IMR-90 (cell line): Measurements from ENCODE around the gene PLCD1. TPM values are rescaled to one million over a fixed set of nuclear protein-coding genes. Genes with fewer than 3 reads are reported as not detected.

Experiments used
- ATAC-seq: fragments of 200-7000 bp; cut with Tn5 transposase; 2 replicates; pipeline ENCODE4 v1.9.1; 2020; ENCODE audit warnings: low read depth, mild to moderate bottlenecking, moderate library complexity
- Bru-seq: library from RNA; stranded (reverse); fragments of 400-500 nt; gene quantifications from one replicate; lab custom pipeline; 2021; lab: Mats Ljungman, UMichigan
- BruChase-seq, 2 experiments: library from RNA; stranded (reverse); fragments of 400-500 nt; gene quantifications; one replicate each; lab custom pipeline; 2021; lab: Mats Ljungman, UMichigan
- BruUV-seq: library from RNA; stranded (reverse); fragments of 400-500 nt; replicated peaks from 2 replicates; lab custom pipeline; 2021; lab: Mats Ljungman, UMichigan
- CTCF ChIA-PET: fragments of 300-600 bp; formaldehyde crosslinking; extraction: SDS; loops from one replicate; lab custom pipeline; 2021; ENCODE audit warnings: antibody characterized with exemption; lab: Yijun Ruan, JAX
- POLR2A ChIA-PET: fragments of 300-600 bp; sonication (Branson Sonifier 250); formaldehyde crosslinking; loops from one replicate; lab custom pipeline; 2022; ENCODE audit warnings: antibody characterized with exemption; ENCODE audit not compliant: unreplicated experiment; lab: Charles Lee
- DNase-seq: peaks from one replicate; pipeline ENCODE4 v3.0.0; 2013
- H2AFZ ChIP-seq: replicated peaks from 2 replicates; pipeline ENCODE3; 2013; ENCODE audit warnings: low read length, mild to moderate bottlenecking; ENCODE audit not compliant: poor library complexity
- H2AK5ac ChIP-seq: 2 replicates; pipeline ENCODE4 v1.6.1; 2013; ENCODE audit warnings: low read depth, low read length, inconsistent platforms
- H2AK9ac ChIP-seq: replicated peaks from 2 replicates; pipeline ENCODE3; 2013; ENCODE audit warnings: mild to moderate bottlenecking, low read depth, low read length, moderate library complexity; ENCODE audit not compliant: poor library complexity
- H2BK120ac ChIP-seq: 2 replicates; pipeline ENCODE4 v1.6.1; 2013; ENCODE audit warnings: low read depth, low read length, inconsistent platforms
- H2BK15ac ChIP-seq: 3 replicates; pipeline ENCODE4 v1.6.1; 2013; ENCODE audit warnings: low read depth, low read length, inconsistent platforms
- H2BK20ac ChIP-seq: 2 replicates; pipeline ENCODE4 v1.6.1; 2013; ENCODE audit warnings: low read depth, mild to moderate bottlenecking, inconsistent platforms, low read length, moderate library complexity
- H2BK5ac ChIP-seq: 2 replicates; pipeline ENCODE4 v1.6.1; 2013; ENCODE audit warnings: mild to moderate bottlenecking, low read depth, low read length, inconsistent platforms; ENCODE audit not compliant: poor library complexity, severe bottlenecking
- H3K14ac ChIP-seq: replicated peaks from 2 replicates; pipeline ENCODE4 v1.6.1; 2013; ENCODE audit warnings: low read depth, low read length, inconsistent platforms
- H3K18ac ChIP-seq: 2 replicates; pipeline ENCODE4 v1.6.1; 2013; ENCODE audit warnings: low read depth, low read length, control low read depth
- H3K23ac ChIP-seq: 2 replicates; pipeline ENCODE4 v1.6.1; 2013; ENCODE audit warnings: low read depth, low read length, inconsistent platforms
- H3K27ac ChIP-seq: 2 replicates; pipeline ENCODE4 v1.5.1; 2013; ENCODE audit warnings: mild to moderate bottlenecking, control low read depth, low read length; ENCODE audit not compliant: insufficient read depth
- H3K27me3 ChIP-seq: 2 replicates; pipeline ENCODE4 v1.6.1; 2013; ENCODE audit warnings: low read length; ENCODE audit not compliant: control insufficient read depth, insufficient read depth
- H3K36me3 ChIP-seq: 2 replicates; pipeline ENCODE4 v1.6.1; 2013; ENCODE audit warnings: low read length, mixed read lengths; ENCODE audit not compliant: control insufficient read depth, insufficient read depth
- H3K4ac ChIP-seq: 2 replicates; pipeline ENCODE4 v1.6.1; 2013; ENCODE audit warnings: low read depth, low read length, inconsistent platforms
- H3K4me1 ChIP-seq: 2 replicates; pipeline ENCODE4 v1.6.1; 2013; ENCODE audit warnings: low read length, mixed read lengths; ENCODE audit not compliant: control insufficient read depth, insufficient read depth
- H3K4me2 ChIP-seq: 2 replicates; pipeline ENCODE4 v1.6.1; 2013; ENCODE audit warnings: low read depth, mild to moderate bottlenecking, control low read depth, low read length, moderate library complexity
- H3K4me3 ChIP-seq: 2 replicates; pipeline ENCODE4 v1.5.1; 2013; ENCODE audit warnings: low read depth, mild to moderate bottlenecking, control low read depth, low read length, moderate library complexity; ENCODE audit not compliant: insufficient read depth
- H3K56ac ChIP-seq: 2 replicates; pipeline ENCODE4 v1.6.1; 2013; ENCODE audit warnings: low read length, inconsistent platforms; ENCODE audit not compliant: insufficient read depth; ENCODE audit errors: extremely low read depth
- H3K79me1 ChIP-seq, 2 experiments: 2 replicates each; pipeline ENCODE4 v1.6.1; 2013; ENCODE audit warnings: low read length in 2 of 2, inconsistent platforms in 1 of 2, low read depth in 1 of 2
- H3K9ac ChIP-seq: 2 replicates; pipeline ENCODE4 v1.6.1; 2013; ENCODE audit warnings: low read depth, low read length, control low read depth
- H3K9me1 ChIP-seq: 2 replicates; pipeline ENCODE4 v1.6.1; 2013; ENCODE audit warnings: low read length, inconsistent platforms; ENCODE audit not compliant: insufficient read depth
- H3K9me3 ChIP-seq: 2 replicates; pipeline ENCODE4 v1.6.1; 2013; ENCODE audit warnings: low read length; ENCODE audit not compliant: control insufficient read depth, insufficient read depth
- H4K20me1 ChIP-seq: 2 replicates; pipeline ENCODE4 v1.6.1; 2013; ENCODE audit warnings: low read length, inconsistent platforms; ENCODE audit not compliant: insufficient read depth
- H4K5ac ChIP-seq: 2 replicates; pipeline ENCODE4 v1.6.1; 2013; ENCODE audit warnings: mild to moderate bottlenecking, low read depth, low read length, control low read depth
- H4K8ac ChIP-seq, 2 experiments: 2 replicates each; pipeline ENCODE4 v1.6.1; 2013; ENCODE audit warnings: low read depth in 2 of 2, low read length in 2 of 2, control low read depth in 1 of 2, inconsistent platforms in 1 of 2
- H4K91ac ChIP-seq: 2 replicates; pipeline ENCODE4 v1.6.1; 2013; ENCODE audit warnings: low read depth, low read length, inconsistent platforms; ENCODE audit not compliant: insufficient read depth
- CEBPB ChIP-seq: IDR thresholded peaks from 2 replicates; pipeline ENCODE4 v1.6.1; 2012; ENCODE audit warnings: low read depth, low read length, improper control_type of control experiment
- CHD1 ChIP-seq: IDR thresholded peaks from 2 replicates; pipeline ENCODE4 v1.6.1; 2012; ENCODE audit warnings: low read depth, low read length, improper control_type of control experiment
- CTCF ChIP-seq: conservative IDR thresholded peaks from 2 replicates; pipeline ENCODE4 v1.5.1; 2012; ENCODE audit warnings: mild to moderate bottlenecking, low read depth, low read length, improper control_type of control experiment
- FOS ChIP-seq: fragments of 150-350 bp; IDR thresholded peaks from 2 replicates; pipeline ENCODE4 v1.6.1; 2016; ENCODE audit warnings: low read depth, low read length
- MAFK ChIP-seq: IDR thresholded peaks from 2 replicates; pipeline ENCODE4 v1.6.1; 2012; ENCODE audit warnings: low read depth, low read length, improper control_type of control experiment
- MAZ ChIP-seq: IDR thresholded peaks from 2 replicates; pipeline ENCODE4 v1.6.1; 2012; ENCODE audit warnings: low read depth, mild to moderate bottlenecking, low read length, improper control_type of control experiment, moderate library complexity, borderline replicate concordance
- RCOR1 ChIP-seq: IDR thresholded peaks from 2 replicates; pipeline ENCODE4 v1.6.1; 2012; ENCODE audit warnings: mild to moderate bottlenecking, low read length, improper control_type of control experiment; ENCODE audit not compliant: insufficient replicate concordance
- WGBS, 2 experiments: methylation state at CpG; one replicate each; pipeline versions ENCODE4 v1.1.5 to v1.1.7; 2013; ENCODE audit warnings: missing lambda C conversion rate in 2 of 2; ENCODE audit not compliant: insufficient read length in 1 of 2; ENCODE audit errors: extremely low coverage in 2 of 2; 5-methylcytosine and 5-hydroxymethylcytosine counted together
- dilution Hi-C: fragments of 300-500 bp; cut with HindIII; formaldehyde crosslinking; loops from one replicate; pipeline ENCODE4 v1.14.3; 2018; ENCODE audit warnings: low sequenced_read_pairs; ENCODE audit not compliant: unreplicated experiment
- in situ Hi-C: fragments of 300-500 bp; cut with MboI; formaldehyde crosslinking; loops from 3 replicates; pipeline ENCODE4 v1.14.3; 2019; ENCODE audit warnings: low sequenced_read_pairs, inconsistent platforms, mixed read lengths
- intact Hi-C: fragments of 100-400 bp; cut with micrococcal nuclease; formaldehyde crosslinking; loops from 2 replicates; pipeline ENCODE4 v1.10.0; 2022
- long read RNA-seq: library from polyadenylated mRNA; unstranded; transcript quantifications from one replicate; pipeline ENCODE4 v2.0.0, GENCODE V29; 2021; ENCODE audit not compliant: unreplicated experiment
- polyA plus RNA-seq, 3 experiments: library from polyadenylated mRNA; depleted of rRNA; stranded (reverse); fragments of >200 nt; gene quantifications; 2 replicates each; pipeline ENCODE4 v1.2.3, GENCODE V29; 2012; ENCODE audit warnings: low replicate concordance in 1 of 3
- total RNA-seq: library from RNA; depleted of rRNA; stranded (reverse); fragments of >200 nt; gene quantifications from 2 replicates; pipeline ENCODE4 v1.2.3, GENCODE V29; 2012; rRNA removed
- TF ChIP-seq, protein P1 (sequence below): fragments of 150-350 bp; IDR thresholded peaks from 2 replicates; pipeline ENCODE4 v1.6.1; 2016; ENCODE audit warnings: low read depth, mild to moderate bottlenecking, low read length, moderate library complexity, borderline replicate concordance

Gene PLCD1
- total RNA-seq (15.0 and 16.3 TPM in 2 replicates), polyA plus RNA-seq (2012; rRNA removed) (13.2 and 14.9 TPM in 2 replicates), Bru-seq, nascent RNA (percentile 50 among the genes with signal in this experiment), BruChase-seq, experiment 1, labeled RNA remaining after a 6-hour chase (percentile 43 among the genes with signal in this experiment), BruChase-seq, experiment 2, labeled RNA remaining after a 2-hour chase (percentile 49 among the genes with signal in this experiment)
- polyA plus RNA-seq (2012; cell fraction: cytosol; rRNA removed): 7.0 and 12.3 TPM in 2 replicates
- polyA plus RNA-seq (2012; cell fraction: nucleus; rRNA removed; ENCODE audit: low replicate concordance): 21.6 and 50.5 TPM in 2 replicates
- long read RNA-seq, transcript PLCD1-204 (15 exons, 2,963 nt): minor isoform, 10 of 30 reads
- long read RNA-seq, transcript PLCD1-201 (15 exons, 2,769 nt): major isoform, 11 of 30 reads
- long read RNA-seq, partial matches to known transcripts: 5 of 30 reads
- long read RNA-seq, other reads (novel, unspliced or antisense): 4 of 30 reads

GRCh38 chr3:38029400-38030125, at the start of gene PLCD1:
PLCD1 (minus strand) TSS chr3:38029642; CDS start chr3:38029539, 103 bp downstream.
- no peaks in the 10 kb centered on the region; the same call in 1 of the 2 replicates for H4K20me1 ChIP-seq
- peak within 1 kb of the TSS; percentile 60 for H3K4me3 ChIP-seq
- intact Hi-C loops (no loop called here), dilution Hi-C loops (no loop called here), in situ Hi-C loops (no loop called here)
- peak within 1 kb of the TSS; percentile 94 for H3K4ac ChIP-seq
- POLR2A ChIA-PET: interaction anchor here (0.6 kb wide), 1 partner anchor 10 kb away, joined by 5 read pairs; no protein-coding TSS in a partner anchor
- H3K18ac ChIP-seq: peak within 1 kb of the TSS; percentile 89
- H3K27ac ChIP-seq: peak within 1 kb of the TSS; percentile 3; the same call in 1 of the 2 replicates
- peak within 1 kb of the TSS; percentile 15 for H3K9ac ChIP-seq
- 5% methylated on average over 9 of the region's 75 CpGs; no CpG with 5 or more reads in 1 of the 2 experiments for WGBS, 2 experiments
- CTCF ChIA-PET: no interaction called here
- ATAC-seq (peak; percentile 46), DNase-seq (no peak)
- peaks cover 3 to 10% of the 10 kb centered on the region in 2 experiments; a peak in 1 of 4 replicates for H3K79me1 ChIP-seq
- H3K14ac ChIP-seq: peak within 1 kb of the TSS; percentile 72
- H2AK9ac ChIP-seq: peak within 1 kb of the TSS; percentile 96
- peaks cover 1% of the 10 kb centered on the region; the same call in 1 of the 2 replicates for H3K9me1 ChIP-seq
- peak within 1 kb of the TSS; percentile 75 for H3K23ac ChIP-seq
- TF ChIP-seq CTCF (no peak), FOS (no peak), CHD1 (no peak), MAFK (no peak), RCOR1 (peak; percentile 90), MAZ (no peak; the same call in 1 of the 2 replicates), CEBPB (no peak)
- TF ChIP-seq, protein P1, sequence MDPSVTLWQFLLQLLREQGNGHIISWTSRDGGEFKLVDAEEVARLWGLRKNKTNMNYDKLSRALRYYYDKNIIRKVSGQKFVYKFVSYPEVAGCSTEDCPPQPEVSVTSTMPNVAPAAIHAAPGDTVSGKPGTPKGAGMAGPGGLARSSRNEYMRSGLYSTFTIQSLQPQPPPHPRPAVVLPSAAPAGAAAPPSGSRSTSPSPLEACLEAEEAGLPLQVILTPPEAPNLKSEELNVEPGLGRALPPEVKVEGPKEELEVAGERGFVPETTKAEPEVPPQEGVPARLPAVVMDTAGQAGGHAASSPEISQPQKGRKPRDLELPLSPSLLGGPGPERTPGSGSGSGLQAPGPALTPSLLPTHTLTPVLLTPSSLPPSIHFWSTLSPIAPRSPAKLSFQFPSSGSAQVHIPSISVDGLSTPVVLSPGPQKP: no peak
- peak within 1 kb of the TSS; percentile 97 for H2AFZ ChIP-seq
- peaks cover 9% of the 10 kb centered on the region for H3K4me1 ChIP-seq
- H4K91ac ChIP-seq: peak within 1 kb of the TSS; percentile 73
- peak within 1 kb of the TSS; percentile 49; the same call in 1 of the 2 replicates for H2BK120ac ChIP-seq
- no peak within 1 kb of the TSS for H2BK20ac ChIP-seq
- H3K27me3 ChIP-seq: no peaks in the 10 kb centered on the region
- no TSS peak for BruUV-seq
- H4K5ac ChIP-seq: peak within 1 kb of the TSS; percentile 97
- H2BK5ac ChIP-seq: no peak within 1 kb of the TSS
- H4K8ac ChIP-seq: peak within 1 kb of the TSS; percentile 49 to 92; a peak in 3 of 4 replicates
- H2AK5ac ChIP-seq: peak within 1 kb of the TSS; percentile 76
- H3K9me3 ChIP-seq: no peaks in the 10 kb centered on the region
- H3K36me3 ChIP-seq: no peaks in the 10 kb centered on the region
- no peak within 1 kb of the TSS for H3K56ac ChIP-seq
- peak within 1 kb of the TSS; percentile 99 for H3K4me2 ChIP-seq
- H2BK15ac ChIP-seq: no peak within 1 kb of the TSS
